Tibial nerve (tissue), 4 donors: Measurements from ENCODE around the gene EML6.

ENCODE experiments used
- CTCF ChIP-seq, 5 experiments: fragments of 200-600 bp in 3 of 5; fragments of 450-650 bp in 2 of 5; sonication (generic) in 3 of 5; IDR thresholded peaks; one replicate each; pipeline ENCODE4 v1.5.1; 2016 to 2019; ENCODE audit warnings: antibody characterized with exemption in 5 of 5, mild to moderate bottlenecking in 3 of 5, moderate library complexity in 2 of 5
- EP300 ChIP-seq, 2 donors: sonication (generic); formaldehyde crosslinking; IDR thresholded peaks; one replicate each; pipeline ENCODE4 v1.6.1; 2017; ENCODE audit warnings: antibody characterized with exemption in 2 of 2, mild to moderate bottlenecking in 1 of 2
- POLR2A ChIP-seq, 2 donors: fragments of 450-650 bp; IDR thresholded peaks; one replicate each; pipeline ENCODE4 v1.6.1; 2017; ENCODE audit warnings: antibody characterized with exemption in 2 of 2, mild to moderate bottlenecking in 2 of 2, moderate library complexity in 2 of 2

GRCh38 chr2:54738281-54738680 lies 14.8 kb downstream of the EML6 start:
- TF ChIP-seq CTCF (IDR thresholded peaks at IDR 0.05) (no peak), POLR2A (IDR thresholded peaks at IDR 0.05) (no peak), EP300 (IDR thresholded peaks at IDR 0.05) (no peak)
